Liver (tissue), 9 donors: ENCODE measurements around the gene TANC1. TPM values are rescaled to one million over a fixed set of nuclear protein-coding genes. Genes with fewer than 3 reads are reported as not detected.

ENCODE experiments used
- DNase-seq: peaks from one replicate; pipeline ENCODE4 v3.0.0-alpha.2; 2017; ENCODE audit warnings: low spot score
- H3K27ac ChIP-seq, 2 donors: one replicate each; pipeline ENCODE4 v1.7.0; 2013; ENCODE audit warnings: inconsistent platforms in 2 of 2, low read length in 2 of 2, control low read depth in 1 of 2, low read depth in 1 of 2, mild to moderate bottlenecking in 1 of 2
- H3K27me3 ChIP-seq, 4 donors: one replicate each; pipeline versions ENCODE4 v1.6.1 to v1.7.0; 2013; ENCODE audit warnings: low read length in 3 of 4, inconsistent platforms in 1 of 4, mild to moderate bottlenecking in 1 of 4, moderate library complexity in 1 of 4; ENCODE audit not compliant: control insufficient read depth in 4 of 4, insufficient read depth in 4 of 4
- H3K36me3 ChIP-seq, 4 donors: one replicate each; pipeline versions ENCODE4 v1.6.1 to v1.7.0; 2013; ENCODE audit warnings: low read length in 3 of 4, mild to moderate bottlenecking in 3 of 4, low read depth in 1 of 4, moderate library complexity in 1 of 4; ENCODE audit not compliant: control insufficient read depth in 4 of 4, insufficient read depth in 3 of 4
- H3K4me1 ChIP-seq, 4 donors: one replicate each; pipeline versions ENCODE4 v1.6.1 to v1.7.0; 2013; ENCODE audit warnings: low read length in 3 of 4, mild to moderate bottlenecking in 3 of 4, moderate library complexity in 1 of 4; ENCODE audit not compliant: control insufficient read depth in 4 of 4, insufficient read depth in 4 of 4
- H3K4me3 ChIP-seq, 3 donors: one replicate each; pipeline versions ENCODE4 v1.6.1 to v1.7.0; 2013; ENCODE audit warnings: low read length in 3 of 3, control low read depth in 1 of 3, low read depth in 1 of 3, mild to moderate bottlenecking in 1 of 3
- H3K9ac ChIP-seq, 2 donors: one replicate each; pipeline ENCODE4 v1.7.0; 2013; ENCODE audit warnings: low read length in 2 of 2, mild to moderate bottlenecking in 2 of 2, moderate library complexity in 2 of 2, control low read depth in 1 of 2, low read depth in 1 of 2
- H3K9me3 ChIP-seq, 4 donors: one replicate each; pipeline versions ENCODE4 v1.6.1 to v1.7.0; 2013; ENCODE audit warnings: low read length in 3 of 4; ENCODE audit not compliant: control insufficient read depth in 4 of 4
- ATF3 ChIP-seq: IDR thresholded peaks from 2 replicates; pipeline ENCODE4 v1.6.1; 2016; ENCODE audit warnings: antibody characterized with exemption
- CTCF ChIP-seq: fragments of 150-350 bp; IDR thresholded peaks from 2 replicates; pipeline ENCODE4 v1.5.1; 2017; ENCODE audit warnings: improper control_type of control experiment, low read depth, low read length; ENCODE audit not compliant: missing input control
- EGR1 ChIP-seq, 2 donors: IDR thresholded peaks; 2 replicates each; pipeline ENCODE4 v1.6.1; 2016 to 2018; ENCODE audit warnings: antibody characterized with exemption in 2 of 2, low read depth in 2 of 2
- FOXA1 ChIP-seq: IDR thresholded peaks from 2 replicates; pipeline ENCODE4 v1.6.1; 2016; ENCODE audit warnings: antibody characterized with exemption
- FOXA2 ChIP-seq: IDR thresholded peaks from 2 replicates; pipeline ENCODE4 v1.6.1; 2016; ENCODE audit warnings: antibody characterized with exemption
- GABPA ChIP-seq, 2 donors: IDR thresholded peaks in 1 of 2; conservative IDR thresholded peaks in 1 of 2; 2 replicates each; pipeline ENCODE4 v1.6.1; 2016; ENCODE audit warnings: antibody characterized with exemption in 2 of 2, mild to moderate bottlenecking in 1 of 2, moderate library complexity in 1 of 2
- HNF4A ChIP-seq, 2 donors: conservative IDR thresholded peaks; 2 replicates each; pipeline ENCODE4 v1.6.1; 2016; ENCODE audit warnings: antibody characterized with exemption in 2 of 2, mild to moderate bottlenecking in 2 of 2
- HNF4G ChIP-seq: IDR thresholded peaks from 2 replicates; pipeline ENCODE4 v1.6.1; 2016; ENCODE audit warnings: antibody characterized with exemption
- JUND ChIP-seq, 2 donors: IDR thresholded peaks; 2 replicates each; pipeline ENCODE4 v1.6.1; 2016; ENCODE audit warnings: antibody characterized with exemption in 2 of 2
- MAX ChIP-seq: IDR thresholded peaks from 2 replicates; pipeline ENCODE4 v1.6.1; 2016; ENCODE audit warnings: antibody characterized with exemption
- NR2F2 ChIP-seq: IDR thresholded peaks from 2 replicates; pipeline ENCODE4 v1.6.1; 2016; ENCODE audit warnings: antibody characterized with exemption
- RAD21 ChIP-seq, 2 donors: IDR thresholded peaks; 2 replicates each; pipeline ENCODE4 v1.6.1; 2016; ENCODE audit warnings: antibody characterized with exemption in 2 of 2, mild to moderate bottlenecking in 2 of 2
- REST ChIP-seq: IDR thresholded peaks from 2 replicates; pipeline ENCODE4 v1.6.1; 2016; ENCODE audit warnings: antibody characterized with exemption, mild to moderate bottlenecking
- RXRA ChIP-seq, 2 donors: IDR thresholded peaks; 2 replicates each; pipeline ENCODE4 v1.6.1; 2017 to 2018; ENCODE audit warnings: antibody characterized with exemption in 2 of 2, mild to moderate bottlenecking in 1 of 2
- SP1 ChIP-seq: IDR thresholded peaks from 2 replicates; pipeline ENCODE4 v1.6.1; 2018; ENCODE audit warnings: antibody characterized with exemption, mild to moderate bottlenecking
- TAF1 ChIP-seq: conservative IDR thresholded peaks from 2 replicates; pipeline ENCODE4 v1.6.1; 2016; ENCODE audit warnings: antibody characterized with exemption, mild to moderate bottlenecking
- YY1 ChIP-seq: IDR thresholded peaks from 2 replicates; pipeline ENCODE4 v1.6.1; 2016; ENCODE audit warnings: antibody characterized with exemption, mild to moderate bottlenecking
- ZBTB33 ChIP-seq: IDR thresholded peaks from 2 replicates; pipeline ENCODE4 v1.6.1; 2016; ENCODE audit warnings: antibody characterized with exemption
- WGBS: extraction: QIAGEN DNeasy Blood & Tissue Kit; methylation state at CpG from one replicate; pipeline ENCODE4 v1.1.7; 2013; 5-methylcytosine and 5-hydroxymethylcytosine counted together
- polyA plus RNA-seq, 2 donors: library from polyadenylated mRNA; stranded (reverse) in 1 of 2; unstranded in 1 of 2; fragments of 200-250 nt in 1 of 2; fragments of >200 nt in 1 of 2; fragmentation: Nextera tagmentation in 1 of 2; extraction: Ambion mirVana in 1 of 2; gene quantifications; one replicate each; pipeline versions ENCODE4 v1.2.1 to v1.2.3, GENCODE V29; 2013 to 2015
- total RNA-seq, 2 donors: library from RNA; depleted of rRNA; stranded (reverse); fragments of >200 nt; gene quantifications; one replicate each; pipeline ENCODE4 v1.2.3, GENCODE V29; 2014
- donor health status: healthy.
- donor health status: healthy.
- donor health status: healthy.
- donor health status: healthy.
- donor health status: healthy.

TANC1 gene
- total and polyA plus RNA-seq, 4 donors = 3.7 to 17.7 (median 5.2) TPM

GRCh38 chr2:159117658-159118057 lies 149.2 kb downstream of the TANC1 start:
- Histone ChIP-seq H3K4me1 (peaks cover 0 to 4% (median 0%) of the 10 kb centered on the region in 4 donors), H3K9me3 (no peaks in the 10 kb centered on the region), H3K27me3 (no peaks in the 10 kb centered on the region), H3K36me3 (no peaks in the 10 kb centered on the region), H3K9ac (no peak overlapping the region), H3K4me3 (no peak overlapping the region), H3K27ac (no peak overlapping the region)
- DNase-seq = no peak
- 87% methylated on average over 4 of the region's 4 CpGs for WGBS
- TF ChIP-seq ATF3 = no peak
- TF ChIP-seq MAX = no peak
- TF ChIP-seq CTCF = no peak
- no peak for TF ChIP-seq YY1
- TF ChIP-seq RAD21 (IDR thresholded peaks at IDR 0.05) = no peak
- TF ChIP-seq RXRA (IDR thresholded peaks at IDR 0.05) = no peak
- TF ChIP-seq NR2F2 = no peak
- TF ChIP-seq JUND (IDR thresholded peaks at IDR 0.05) = no peak
- TF ChIP-seq FOXA2 = no peak
- TF ChIP-seq GABPA (IDR thresholded peaks at IDR 0.05 in 1 of 2, conservative IDR thresholded peaks at IDR 0.05 in 1 of 2) = no peak
- no peak for TF ChIP-seq REST
- TF ChIP-seq HNF4A (conservative IDR thresholded peaks at IDR 0.05) = no peak
- no peak for TF ChIP-seq HNF4G
- no peak for TF ChIP-seq FOXA1
- TF ChIP-seq TAF1 = no peak
- TF ChIP-seq ZBTB33 = no peak
- no peak for TF ChIP-seq EGR1 (IDR thresholded peaks at IDR 0.05; ENCODE audit: low read depth in 2 of 2)
- no peak for TF ChIP-seq SP1
